HepG2 (cell line): ENCODE measurements around the gene GAREM2. TPM values are rescaled to one million over a fixed set of nuclear protein-coding genes. Genes with fewer than 3 reads are reported as not detected.

ENCODE experiments used
- ARID4A ChIP-seq: sonication (generic); formaldehyde crosslinking; IDR thresholded peaks from 2 replicates; pipeline ENCODE4 v1.5.0; 2020; ENCODE audit warnings: mild to moderate bottlenecking, missing genetic modification reagents, borderline replicate concordance
- E2F1 ChIP-seq: sonication (generic); formaldehyde crosslinking; IDR thresholded peaks from 2 replicates; pipeline ENCODE4 v1.5.0; 2020; ENCODE audit warnings: missing genetic modification reagents
- HMG20B ChIP-seq: conservative IDR thresholded peaks from 2 replicates; pipeline ENCODE4 v1.6.1; 2016; ENCODE audit warnings: missing genetic modification reagents, missing compliant biosample characterization
- HNF1A ChIP-seq, 2 experiments: sonication (generic) in 1 of 2; formaldehyde crosslinking in 1 of 2; IDR thresholded peaks; 2 replicates each; pipeline versions ENCODE4 v1.4.0 to v1.6.1; 2016 to 2020; ENCODE audit warnings: borderline replicate concordance in 1 of 2, low read depth in 1 of 2, mild to moderate bottlenecking in 1 of 2, missing genetic modification reagents in 1 of 2
- IKZF1 ChIP-seq: fragments of 450-650 bp; IDR thresholded peaks from 2 replicates; pipeline ENCODE4 v1.7.1; 2016
- MBNL3 ChIP-seq: fragments of 250-450 bp; sonication (Bioruptor Pico); conservative IDR thresholded peaks from 2 replicates; pipeline ENCODE4 v1.8.0; 2022; ENCODE audit warnings: mild to moderate bottlenecking, inconsistent platforms
- REL ChIP-seq: sonication (generic); formaldehyde crosslinking; conservative IDR thresholded peaks from 2 replicates; pipeline ENCODE4 v1.8.0; 2022; ENCODE audit warnings: mild to moderate bottlenecking, missing genetic modification reagents, moderate library complexity
- RNF2 ChIP-seq: fragments of 450-650 bp; conservative IDR thresholded peaks from 2 replicates; pipeline ENCODE4 v1.6.1; 2016; ENCODE audit warnings: low read depth
- RXRA ChIP-seq: sonication (generic); formaldehyde crosslinking; IDR thresholded peaks from 2 replicates; pipeline ENCODE4 v1.5.1; 2020; ENCODE audit warnings: missing genetic modification reagents
- RXRB ChIP-seq: IDR thresholded peaks from 2 replicates; pipeline ENCODE4 v1.6.1; 2016; ENCODE audit warnings: borderline replicate concordance, missing genetic modification reagents, missing compliant biosample characterization
- SALL1 ChIP-seq: sonication (generic); formaldehyde crosslinking; IDR thresholded peaks from 2 replicates; pipeline ENCODE4 v1.8.0; 2022; ENCODE audit warnings: mild to moderate bottlenecking, missing genetic modification reagents
- SAP130 ChIP-seq: IDR thresholded peaks from 2 replicates; pipeline ENCODE4 v1.6.1; 2016; ENCODE audit warnings: low read depth
- SP5 ChIP-seq: IDR thresholded peaks from 2 replicates; pipeline ENCODE4 v1.6.1; 2016; ENCODE audit warnings: low read depth, borderline replicate concordance
- TAF15 ChIP-seq: fragments of 200-400 bp; formaldehyde crosslinking; IDR thresholded peaks from one replicate; pipeline ENCODE4 v1.6.1; 2018; ENCODE audit warnings: mild to moderate bottlenecking, low read depth, low read length; ENCODE audit not compliant: poor library complexity, severe bottlenecking
- TBX3 ChIP-seq: fragments of 450-650 bp; IDR thresholded peaks from 2 replicates; pipeline ENCODE4 v1.6.1; 2017; ENCODE audit warnings: antibody characterized with exemption, mild to moderate bottlenecking, inconsistent platforms, borderline replicate concordance
- TCF12 ChIP-seq, 2 experiments: fragments of 450-650 bp in 1 of 2; sonication (generic) in 1 of 2; formaldehyde crosslinking in 1 of 2; IDR thresholded peaks; 2 replicates each; pipeline versions ENCODE4 v1.6.1 to v1.8.0; 2017 to 2022; ENCODE audit warnings: antibody characterized with exemption in 1 of 2, mild to moderate bottlenecking in 1 of 2, missing genetic modification reagents in 1 of 2, moderate library complexity in 1 of 2
- ZBTB38 ChIP-seq: sonication (generic); formaldehyde crosslinking; IDR thresholded peaks from 2 replicates; pipeline ENCODE4 v1.5.1; 2020; ENCODE audit warnings: mild to moderate bottlenecking, missing genetic modification reagents
- ZBTB8A ChIP-seq: sonication (generic); formaldehyde crosslinking; IDR thresholded peaks from 2 replicates; pipeline ENCODE4 v1.4.0; 2020; ENCODE audit warnings: mild to moderate bottlenecking, low read depth, missing genetic modification reagents, borderline replicate concordance
- ZFP82 ChIP-seq: sonication (generic); formaldehyde crosslinking; IDR thresholded peaks from 2 replicates; pipeline ENCODE4 v1.5.1; 2020; ENCODE audit warnings: mild to moderate bottlenecking, missing genetic modification reagents, borderline replicate concordance
- ZNF713 ChIP-seq: sonication (generic); formaldehyde crosslinking; IDR thresholded peaks from 2 replicates; pipeline ENCODE4 v1.4.0; 2020; ENCODE audit warnings: mild to moderate bottlenecking, missing genetic modification reagents
- ZNF792 ChIP-seq: IDR thresholded peaks from 2 replicates; pipeline ENCODE4 v1.6.1; 2016
- polyA plus RNA-seq, 8 experiments: library from polyadenylated mRNA; depleted of rRNA in 3 of 8; stranded (reverse) in 7 of 8; unstranded in 1 of 8; fragments of >200 nt; fragmentation: Illumina TruSeq in 4 of 8; extraction: Trizol in 4 of 8; gene quantifications; 2 replicates each; pipeline versions ENCODE4 v1.2.1 to v1.2.3, GENCODE V29; 2011 to 2016; ENCODE audit warnings: low read depth in 4 of 8, missing spikeins in 1 of 8, mixed read lengths in 1 of 8; ENCODE audit not compliant: insufficient read depth in 1 of 8
- total RNA-seq, 5 experiments: library from RNA; depleted of rRNA; stranded (reverse); fragments of >200 nt; fragmentation: Illumina TruSeq; extraction: Trizol; gene quantifications; 2 replicates each; pipeline ENCODE4 v1.2.3, GENCODE V29; 2016; ENCODE audit warnings: low read depth in 1 of 5

The GAREM2 gene
- total and polyA plus RNA-seq, 2 of the 13 experiments (the other 11 are each of a cell fraction or from before 2014, with no cell fraction given) = 0.29 to 0.38 TPM

- TF ChIP-seq HNF1A (IDR thresholded peaks at IDR 0.05; ENCODE audit: low read depth) (no peak), HNF1A (CRISPR knock-in tag; IDR thresholded peaks at IDR 0.05; ENCODE audit: borderline replicate concordance) (no peak), HMG20B (no peak), RXRA (CRISPR knock-in tag) (no peak), ZBTB8A (no peak), REL (CRISPR knock-in tag) (no peak), ARID4A (peak; percentile 30; the same call in 1 of the 2 replicates), ZNF792 (no peak), SP5 (CRISPR knock-in tag) (peak; percentile 67; the same call in 1 of the 2 replicates), TAF15 (peak; percentile 29), E2F1 (CRISPR knock-in tag) (no peak), ZNF713 (no peak), RXRB (no peak), MBNL3 (CRISPR knock-in tag) (no peak), IKZF1 (no peak), SAP130 (CRISPR knock-in tag) (0 out of 2 replicates have a peak, but pooled peaks have one; percentile 9), TCF12 (IDR thresholded peaks at IDR 0.05) (no peak), TCF12 (CRISPR knock-in tag; IDR thresholded peaks at IDR 0.05) (peak; percentile 36; the same call in 1 of the 2 replicates), RNF2 (no peak), TBX3 (no peak), ZFP82 (CRISPR knock-in tag) (no peak), SALL1 (CRISPR knock-in tag) (peak; percentile 20; the same call in 1 of the 2 replicates), ZBTB38 (CRISPR knock-in tag) (no peak)
Observed at GRCh38 chr2:26178746-26179436, 6.0 kb downstream of the GAREM2 start (continued).
